H1 (cell line): Measurements from ENCODE around the gene FRMD4A. TPM values are rescaled to one million over a fixed set of nuclear protein-coding genes. Genes with fewer than 3 reads are reported as not detected.

Source experiments
- CTCF ChIA-PET: fragments of 300-600 bp; sonication (Branson Sonifier 250); formaldehyde crosslinking; loops from one replicate; lab custom pipeline; 2021; ENCODE audit not compliant: partially characterized antibody; lab: Charles Lee
- POLR2A ChIA-PET: fragments of 300-600 bp; sonication (Branson Sonifier 250); formaldehyde crosslinking; loops from one replicate; lab custom pipeline; 2021; ENCODE audit warnings: inconsistent platforms; ENCODE audit not compliant: partially characterized antibody; lab: Charles Lee
- DNase-seq, 2 experiments: peaks; one replicate each; pipeline versions ENCODE4 v3.0.0 to v3.0.0-alpha.2; 2010 to 2022; ENCODE audit warnings: low spot score in 2 of 2, low read depth in 1 of 2, mixed read lengths in 1 of 2
- FAIRE-seq: peaks from 2 replicates; lab custom pipeline; 2011; peaks lifted over from hg19 to GRCh38; lab: Jason Lieb, UNC
- H2AFZ ChIP-seq: 2 replicates; pipeline ENCODE4 v1.8.1; 2012; ENCODE audit warnings: low read length, inconsistent platforms
- H2AK5ac ChIP-seq: 2 replicates; pipeline ENCODE4 v1.6.1; 2013; ENCODE audit warnings: low read depth, low read length
- H2BK120ac ChIP-seq: replicated peaks from 2 replicates; pipeline ENCODE3; 2013; ENCODE audit warnings: low read depth, low read length, inconsistent platforms
- H2BK12ac ChIP-seq: 2 replicates; pipeline ENCODE4 v1.6.1; 2013; ENCODE audit warnings: low read depth, low read length
- H2BK15ac ChIP-seq: 2 replicates; pipeline ENCODE4 v1.6.1; 2013; ENCODE audit warnings: low read length
- H2BK20ac ChIP-seq: 2 replicates; pipeline ENCODE4 v1.6.1; 2013; ENCODE audit warnings: low read length
- H2BK5ac ChIP-seq: 2 replicates; pipeline ENCODE4 v1.6.1; 2013; ENCODE audit warnings: low read depth, low read length
- H3K14ac ChIP-seq: 2 replicates; pipeline ENCODE4 v1.6.1; 2013; ENCODE audit warnings: inconsistent platforms; ENCODE audit not compliant: insufficient read length
- H3K18ac ChIP-seq: 2 replicates; pipeline ENCODE4 v1.6.1; 2013; ENCODE audit warnings: low read length; ENCODE audit errors: extremely low read depth
- H3K23ac ChIP-seq: 2 replicates; pipeline ENCODE4 v1.6.1; 2013; ENCODE audit warnings: inconsistent platforms; ENCODE audit not compliant: insufficient read length
- H3K23me2 ChIP-seq: 2 replicates; pipeline ENCODE4 v1.6.1; 2013; ENCODE audit warnings: low read depth, low read length
- H3K27ac ChIP-seq: 2 replicates; pipeline ENCODE4 v1.6.1; 2011; ENCODE audit warnings: low read depth, low read length, inconsistent platforms
- H3K27me3 ChIP-seq, 4 experiments: replicated peaks in 1 of 4; 1 replicate in 1 of 4; 2 replicates in 3 of 4; pipeline versions ENCODE4 v1.6.1 to v1.8.1; 2011 to 2013; ENCODE audit warnings: low read length in 3 of 4, mild to moderate bottlenecking in 3 of 4, inconsistent platforms in 2 of 4, mixed read lengths in 2 of 4, moderate library complexity in 1 of 4; ENCODE audit not compliant: control insufficient read depth in 3 of 4, insufficient read depth in 3 of 4; ENCODE audit errors: extremely low read depth in 1 of 4
- H3K36me3 ChIP-seq, 4 experiments: 2 replicates each; pipeline versions ENCODE4 v1.6.1 to v1.8.1; 2011 to 2013; ENCODE audit warnings: mild to moderate bottlenecking in 4 of 4, low read length in 3 of 4, moderate library complexity in 2 of 4, control low read depth in 1 of 4, inconsistent platforms in 1 of 4; ENCODE audit not compliant: insufficient read depth in 4 of 4, control insufficient read depth in 2 of 4
- H3K4ac ChIP-seq: replicated peaks from 2 replicates; pipeline ENCODE3; 2013; ENCODE audit warnings: low read length, low read depth, mixed read lengths, inconsistent platforms; ENCODE audit not compliant: insufficient read length
- H3K4me1 ChIP-seq, 4 experiments: replicated peaks in 1 of 4; 1 replicate in 1 of 4; 2 replicates in 3 of 4; pipeline versions ENCODE4 v1.6.1 to v1.8.1; 2011 to 2013; ENCODE audit warnings: low read length in 3 of 4, inconsistent platforms in 2 of 4, mixed read lengths in 1 of 4; ENCODE audit not compliant: insufficient read depth in 4 of 4, control insufficient read depth in 3 of 4
- H3K4me2 ChIP-seq, 2 experiments: 2 replicates each; pipeline versions ENCODE4 v1.6.1 to v1.8.1; 2011 to 2013; ENCODE audit warnings: low read depth in 2 of 2, low read length in 2 of 2, control low read depth in 1 of 2, inconsistent platforms in 1 of 2, mild to moderate bottlenecking in 1 of 2; ENCODE audit not compliant: insufficient read depth in 1 of 2
- H3K4me3 ChIP-seq, 4 experiments: fragments of 200-600, 300-600 bp in 1 of 4; sonication (generic), shearing (Covaris generic), sonication (Bioruptor Twin) in 1 of 4; 2 replicates each; pipeline versions ENCODE4 v1.5.1 to v1.8.1; 2011 to 2016; ENCODE audit warnings: low read length in 4 of 4, low read depth in 3 of 4, control low read depth in 2 of 4, inconsistent platforms in 2 of 4, mild to moderate bottlenecking in 2 of 4, mixed read lengths in 1 of 4, moderate library complexity in 1 of 4; ENCODE audit not compliant: insufficient read depth in 2 of 4; ENCODE audit errors: extremely low read depth in 1 of 4
- H3K56ac ChIP-seq: replicated peaks from 2 replicates; pipeline ENCODE3; 2013; ENCODE audit warnings: low read depth, mild to moderate bottlenecking, mixed read lengths, low read length, inconsistent platforms; ENCODE audit not compliant: insufficient read length
- H3K79me1 ChIP-seq: 2 replicates; pipeline ENCODE4 v1.6.1; 2013; ENCODE audit warnings: low read depth, low read length, control low read depth
- H3K79me2 ChIP-seq, 2 experiments: 2 replicates each; pipeline versions ENCODE4 v1.6.1 to v1.8.1; 2012 to 2013; ENCODE audit warnings: low read length in 2 of 2, mild to moderate bottlenecking in 2 of 2, inconsistent platforms in 1 of 2; ENCODE audit not compliant: insufficient read depth in 2 of 2, control insufficient read depth in 1 of 2
- H3K9ac ChIP-seq, 4 experiments: replicated peaks in 1 of 4; 1 replicate in 1 of 4; 2 replicates in 3 of 4; pipeline versions ENCODE4 v1.6.1 to v1.8.1; 2011 to 2013; ENCODE audit warnings: low read depth in 3 of 4, low read length in 3 of 4, control low read depth in 2 of 4, mild to moderate bottlenecking in 2 of 4, moderate library complexity in 2 of 4, inconsistent platforms in 1 of 4; ENCODE audit errors: extremely low read depth in 1 of 4
- H3K9me3 ChIP-seq, 2 experiments: 2 replicates each; pipeline versions ENCODE4 v1.6.1 to v1.8.1; 2012 to 2013; ENCODE audit warnings: mild to moderate bottlenecking in 2 of 2, moderate library complexity in 2 of 2, control low read depth in 1 of 2, inconsistent platforms in 1 of 2, low read depth in 1 of 2, low read length in 1 of 2, mixed read lengths in 1 of 2; ENCODE audit not compliant: insufficient read depth in 2 of 2
- H4K20me1 ChIP-seq, 2 experiments: replicated peaks in 1 of 2; 2 replicates each; pipeline versions ENCODE3 to v1.8.1; 2011 to 2013; ENCODE audit warnings: inconsistent platforms in 2 of 2, low read length in 2 of 2, mild to moderate bottlenecking in 1 of 2; ENCODE audit not compliant: insufficient read depth in 2 of 2, control insufficient read depth in 1 of 2
- H4K5ac ChIP-seq: 2 replicates; pipeline ENCODE4 v1.6.1; 2013; ENCODE audit warnings: low read length, low read depth, mixed read lengths, inconsistent platforms; ENCODE audit not compliant: insufficient read length
- H4K8ac ChIP-seq: 2 replicates; pipeline ENCODE4 v1.8.0; 2013; ENCODE audit warnings: mild to moderate bottlenecking, moderate library complexity, low read length, inconsistent platforms; ENCODE audit not compliant: insufficient read depth; ENCODE audit errors: extremely low read depth
- H4K91ac ChIP-seq: replicated peaks from 2 replicates; pipeline ENCODE3; 2013; ENCODE audit warnings: low read length, mixed read lengths, inconsistent platforms; ENCODE audit not compliant: insufficient read length
- BACH1 ChIP-seq: IDR thresholded peaks from 2 replicates; pipeline ENCODE4 v1.6.1; 2012; ENCODE audit warnings: low read length, improper control_type of control experiment
- CBX5 ChIP-seq: fragments of 300-800, 300-1000 bp; sonication (generic); IDR thresholded peaks from 2 replicates; pipeline ENCODE4 v1.7.1; 2016; ENCODE audit warnings: antibody characterized with exemption, low read length, low read depth
- CEBPB ChIP-seq: IDR thresholded peaks from 2 replicates; pipeline ENCODE4 v1.6.1; 2012; ENCODE audit warnings: low read depth, low read length
- CTCF ChIP-seq, 3 experiments: IDR thresholded peaks; 1 replicate in 2 of 3; 2 replicates in 1 of 3; pipeline versions ENCODE4 v1.5.1 to v1.6.1; 2011; ENCODE audit warnings: low read length in 3 of 3, mild to moderate bottlenecking in 3 of 3, inconsistent platforms in 2 of 3, low read depth in 1 of 3, moderate library complexity in 1 of 3; ENCODE audit not compliant: insufficient read depth in 1 of 3; ENCODE audit errors: control extremely low read depth in 1 of 3
- EGR1 ChIP-seq: IDR thresholded peaks from 2 replicates; pipeline ENCODE4 v1.6.1; 2011; ENCODE audit warnings: low read depth, low read length, borderline replicate concordance
- JUN ChIP-seq: IDR thresholded peaks from 2 replicates; pipeline ENCODE4 v1.6.1; 2011; ENCODE audit warnings: low read depth, mild to moderate bottlenecking, improper control_type of control experiment, low read length
- JUND ChIP-seq: IDR thresholded peaks from 2 replicates; pipeline ENCODE4 v1.6.1; 2011; ENCODE audit warnings: mild to moderate bottlenecking, improper control_type of control experiment, low read length
- PHF8 ChIP-seq: fragments of 200-600 bp; sonication (generic); conservative IDR thresholded peaks from 2 replicates; pipeline ENCODE4 v1.7.1; 2012; ENCODE audit warnings: low read depth, mild to moderate bottlenecking, inconsistent platforms, low read length, moderate library complexity
- SIX5 ChIP-seq: IDR thresholded peaks from 2 replicates; pipeline ENCODE4 v1.6.1; 2011; ENCODE audit warnings: mild to moderate bottlenecking, low read depth, low read length
- TEAD4 ChIP-seq: IDR thresholded peaks from 2 replicates; pipeline ENCODE4 v1.6.1; 2012; ENCODE audit warnings: low read depth, low read length, inconsistent platforms, mixed read lengths
- YY1 ChIP-seq: IDR thresholded peaks from 2 replicates; pipeline ENCODE4 v1.6.1; 2011; ENCODE audit warnings: low read depth, mild to moderate bottlenecking, low read length
- WGBS, 2 experiments: shearing (Covaris generic) in 1 of 2; methylation state at CpG; one replicate each; pipeline versions ENCODE4 v1.1.6 to v1.1.7; 2013 to 2015; ENCODE audit warnings: low lambda C conversion rate in 2 of 2, mixed read lengths in 2 of 2, inconsistent platforms in 1 of 2, low coverage in 1 of 2, missing lambda C conversion rate in 1 of 2; ENCODE audit not compliant: insufficient replicate concordance in 2 of 2, insufficient coverage in 1 of 2, insufficient read length in 1 of 2; ENCODE audit errors: extremely low coverage in 1 of 2, missing lambda C conversion rate in 1 of 2; 5-methylcytosine and 5-hydroxymethylcytosine counted together
- polyA plus RNA-seq, 7 experiments: library from polyadenylated mRNA; depleted of rRNA in 3 of 7; stranded (reverse) in 5 of 7; unstranded in 2 of 7; fragments of >200 nt in 5 of 7; fragments of 200-250 nt in 2 of 7; gene quantifications; 1 replicate in 5 of 7; 2 replicates in 1 of 7; 4 replicates in 1 of 7; pipeline versions ENCODE4 v1.2.1 to v1.2.3, GENCODE V29; 2011 to 2013; ENCODE audit warnings: missing spikeins in 2 of 7, mixed read lengths in 2 of 7
- total RNA-seq: library from RNA; stranded (reverse); fragmentation: NEBNext Ultra II Directional; extraction: Animal tissue kit (Norgen Biotek cat#: 25700); gene quantifications from 2 replicates; pipeline ENCODE4 v1.2.1, GENCODE V29; 2021

Gene FRMD4A
- total and polyA plus RNA-seq, 2 of the 8 experiments (the other 6 are each of a cell fraction or from before 2014, with no cell fraction given), result 38.6 to 39.6 TPM

GRCh38 chr10:13765641-13766341, 564.9 kb downstream of the FRMD4A start:
- WGBS, 2 experiments, result 95% methylated on average over 19 of the region's 19 CpGs; no CpG with 5 or more reads in 1 of the 2 experiments
- Histone ChIP-seq H3K4me1 (no peaks in the 10 kb centered on the region), H3K18ac (no peak overlapping the region), H2BK120ac (no peak overlapping the region), H3K9me3 (no peaks in the 10 kb centered on the region), H2BK15ac (no peak overlapping the region), H2BK12ac (no peak overlapping the region), H3K23me2 (no peaks in the 10 kb centered on the region), H3K79me1 (no peaks in the 10 kb centered on the region; the same call in 1 of the 2 replicates), H3K79me2 (no peaks in the 10 kb centered on the region), H4K8ac (no peak overlapping the region), H3K36me3 (no peaks in the 10 kb centered on the region), H3K56ac (no peak overlapping the region), H3K14ac (no peak overlapping the region), H3K23ac (no peak overlapping the region), H2AK5ac (no peak overlapping the region), H4K5ac (no peak overlapping the region), H2BK20ac (no peak overlapping the region), H4K91ac (no peak overlapping the region), H3K27me3 (no peaks in the 10 kb centered on the region), H2AFZ (no peak overlapping the region), H2BK5ac (no peak overlapping the region), H3K4me2 (no peak overlapping the region), H4K20me1 (no peaks in the 10 kb centered on the region), H3K4ac (no peak overlapping the region), H3K9ac (no peak overlapping the region), H3K4me3 (no peak overlapping the region), H3K27ac (no peak overlapping the region)
- ChIA-PET POLR2A (no interaction called here), CTCF (interaction anchor here (1.4 to 4.3 kb wide), 3 partner anchors 11 to 61 kb away, joined by 3 to 14 read pairs (median 3); no protein-coding TSS in a partner anchor)
- no peak for FAIRE-seq
- DNase-seq, result no peak
- TF ChIP-seq EGR1 (no peak), BACH1 (no peak), PHF8 (no peak), CTCF (IDR thresholded peaks at IDR 0.05; ENCODE audit: control extremely low read depth in 1 of 3, insufficient read depth in 1 of 3, low read depth in 1 of 3, low read length in 3 of 3) (no peak), CEBPB (no peak), CBX5 (no peak), SIX5 (no peak), JUND (no peak), TEAD4 (no peak), JUN (no peak), YY1 (no peak)
